ENCODE results near the gene ARMC10. TPM values are rescaled to one million over a fixed set of nuclear protein-coding genes. Genes with fewer than 3 reads are reported as not detected.
"Not testable (repeated sequence)": the region's sequence is repeated elsewhere in the genome, so short reads cannot be mapped to it uniquely, and the experiment has no call there.

ARMC10 gene
- polyA plus RNA-seq, 1 donor: 33.9 TPM

- not testable (repeated sequence) for DNase-seq; H3K27me3 ChIP-seq (ENCODE audit: control insufficient read depth, insufficient read depth, low read length); H3K4me3 ChIP-seq (ENCODE audit: low read length); H3K4me1 ChIP-seq (ENCODE audit: control insufficient read depth, insufficient read depth, low read length); H3K27ac ChIP-seq (ENCODE audit: low read length); H3K9me3 ChIP-seq (ENCODE audit: control insufficient read depth, low read depth, low read length)
- peaks cover 27% of the 10 kb centered on the region for H3K36me3 ChIP-seq (ENCODE audit: control insufficient read depth, insufficient read depth, low read length)
- WGBS (ENCODE audit: insufficient coverage, low lambda C conversion rate): no CpG with 5 or more reads among the region's 2 CpGs
Measured at GRCh38 chr7:103095558-103095957, 20.6 kb downstream of the ARMC10 start.

- Histone ChIP-seq H3K4me1 (ENCODE audit: control insufficient read depth, insufficient read depth, low read length) (no peaks in the 10 kb centered on the region), H3K9me3 (ENCODE audit: control insufficient read depth, low read depth, low read length) (no peaks in the 10 kb centered on the region), H3K36me3 (ENCODE audit: control insufficient read depth, insufficient read depth, low read length) (peaks cover 31% of the 10 kb centered on the region), H3K27me3 (ENCODE audit: control insufficient read depth, insufficient read depth, low read length) (no peaks in the 10 kb centered on the region), H3K27ac (ENCODE audit: low read length) (no peak overlapping the region), H3K4me3 (ENCODE audit: low read length) (no peak overlapping the region)
- no peak for DNase-seq
- no CpG with 5 or more reads among the region's 2 CpGs for WGBS (ENCODE audit: insufficient coverage, low lambda C conversion rate)
Measured at GRCh38 chr7:103097041-103097440, 22.1 kb downstream of the ARMC10 start.

- Histone ChIP-seq H3K27me3 (ENCODE audit: control insufficient read depth, insufficient read depth, low read length) (no peaks in the 10 kb centered on the region), H3K27ac (ENCODE audit: low read length) (no peak overlapping the region), H3K36me3 (ENCODE audit: control insufficient read depth, insufficient read depth, low read length) (peaks cover 34% of the 10 kb centered on the region), H3K4me3 (ENCODE audit: low read length) (no peak overlapping the region), H3K9me3 (ENCODE audit: control insufficient read depth, low read depth, low read length) (no peaks in the 10 kb centered on the region), H3K4me1 (ENCODE audit: control insufficient read depth, insufficient read depth, low read length) (no peaks in the 10 kb centered on the region)
- no peak for DNase-seq
- 58% methylated on average over 3 of the region's 3 CpGs for WGBS (ENCODE audit: insufficient coverage, low lambda C conversion rate)
Measured at GRCh38 chr7:103100348-103100747, 25.4 kb downstream of the ARMC10 start.

GRCh38 chr7:103101543-103101942, 26.6 kb downstream of the ARMC10 start:
- WGBS (ENCODE audit: insufficient coverage, low lambda C conversion rate): 0% methylated on average over 1 of the region's 2 CpGs
- no peaks in the 10 kb centered on the region for H3K9me3 ChIP-seq (ENCODE audit: control insufficient read depth, low read depth, low read length)
- no peak overlapping the region for H3K27ac ChIP-seq (ENCODE audit: low read length)

GRCh38 chr7:103106005-103106702, 31.2 kb downstream of the ARMC10 start:
- WGBS (ENCODE audit: insufficient coverage, low lambda C conversion rate): no CpG with 5 or more reads among the region's 12 CpGs
- Histone ChIP-seq H3K36me3 (ENCODE audit: control insufficient read depth, insufficient read depth, low read length) (peaks cover 17% of the 10 kb centered on the region), H3K4me3 (ENCODE audit: low read length) (no peak overlapping the region), H3K4me1 (ENCODE audit: control insufficient read depth, insufficient read depth, low read length) (no peaks in the 10 kb centered on the region), H3K27ac (ENCODE audit: low read length) (no peak overlapping the region), H3K27me3 (ENCODE audit: control insufficient read depth, insufficient read depth, low read length) (no peaks in the 10 kb centered on the region), H3K9me3 (ENCODE audit: control insufficient read depth, low read depth, low read length) (no peaks in the 10 kb centered on the region)
- DNase-seq: no peak

More at GRCh38 chr7:103101543-103101942, 26.6 kb downstream of the ARMC10 start:
- DNase-seq: no peak
- Histone ChIP-seq H3K36me3 (ENCODE audit: control insufficient read depth, insufficient read depth, low read length) (peaks cover 31% of the 10 kb centered on the region), H3K4me3 (ENCODE audit: low read length) (no peak overlapping the region), H3K27me3 (ENCODE audit: control insufficient read depth, insufficient read depth, low read length) (no peaks in the 10 kb centered on the region), H3K4me1 (ENCODE audit: control insufficient read depth, insufficient read depth, low read length) (no peaks in the 10 kb centered on the region)

- DNase-seq; H3K4me1 ChIP-seq (ENCODE audit: control insufficient read depth, insufficient read depth, low read length); H3K9me3 ChIP-seq (ENCODE audit: control insufficient read depth, low read depth, low read length); H3K4me3 ChIP-seq (ENCODE audit: low read length); H3K27ac ChIP-seq (ENCODE audit: low read length); H3K27me3 ChIP-seq (ENCODE audit: control insufficient read depth, insufficient read depth, low read length): not testable (repeated sequence)
- WGBS (ENCODE audit: insufficient coverage, low lambda C conversion rate): no CpG with 5 or more reads among the region's 6 CpGs
- peaks cover 16% of the 10 kb centered on the region for H3K36me3 ChIP-seq (ENCODE audit: control insufficient read depth, insufficient read depth, low read length)
Measured at GRCh38 chr7:103106703-103107070, 31.7 kb downstream of the ARMC10 start.

GRCh38 chr7:103113164-103113563, 38.2 kb downstream of the ARMC10 start:
- no peak for DNase-seq
- Histone ChIP-seq H3K9me3 (ENCODE audit: control insufficient read depth, low read depth, low read length) (no peaks in the 10 kb centered on the region), H3K4me1 (ENCODE audit: control insufficient read depth, insufficient read depth, low read length) (no peaks in the 10 kb centered on the region), H3K4me3 (ENCODE audit: low read length) (no peak overlapping the region), H3K27me3 (ENCODE audit: control insufficient read depth, insufficient read depth, low read length) (no peaks in the 10 kb centered on the region), H3K36me3 (ENCODE audit: control insufficient read depth, insufficient read depth, low read length) (peaks cover 27% of the 10 kb centered on the region), H3K27ac (ENCODE audit: low read length) (no peak overlapping the region)
- WGBS (ENCODE audit: insufficient coverage, low lambda C conversion rate): 100% methylated on average over 1 of the region's 2 CpGs

- Histone ChIP-seq H3K36me3 (ENCODE audit: control insufficient read depth, insufficient read depth, low read length) (peaks cover 33% of the 10 kb centered on the region), H3K4me3 (ENCODE audit: low read length) (no peak overlapping the region), H3K4me1 (ENCODE audit: control insufficient read depth, insufficient read depth, low read length) (no peaks in the 10 kb centered on the region), H3K27me3 (ENCODE audit: control insufficient read depth, insufficient read depth, low read length) (no peaks in the 10 kb centered on the region), H3K27ac (ENCODE audit: low read length) (no peak overlapping the region), H3K9me3 (ENCODE audit: control insufficient read depth, low read depth, low read length) (no peaks in the 10 kb centered on the region)
- DNase-seq: no peak
- WGBS (ENCODE audit: insufficient coverage, low lambda C conversion rate): no CpG with 5 or more reads among the region's 1 CpG
Measured at GRCh38 chr7:103114576-103115008, 39.7 kb downstream of the ARMC10 start.

- 83% methylated on average over 1 of the region's 4 CpGs for WGBS (ENCODE audit: insufficient coverage, low lambda C conversion rate)
- DNase-seq: no peak
- Histone ChIP-seq H3K27ac (ENCODE audit: low read length) (no peak overlapping the region), H3K4me1 (ENCODE audit: control insufficient read depth, insufficient read depth, low read length) (no peaks in the 10 kb centered on the region), H3K36me3 (ENCODE audit: control insufficient read depth, insufficient read depth, low read length) (peaks cover 40% of the 10 kb centered on the region), H3K9me3 (ENCODE audit: control insufficient read depth, low read depth, low read length) (no peaks in the 10 kb centered on the region), H3K4me3 (ENCODE audit: low read length) (no peak overlapping the region), H3K27me3 (ENCODE audit: control insufficient read depth, insufficient read depth, low read length) (no peaks in the 10 kb centered on the region)
Measured at GRCh38 chr7:103115771-103116170, 40.8 kb downstream of the ARMC10 start.

GRCh38 chr7:103116511-103116910, 41.6 kb downstream of the ARMC10 start:
- Histone ChIP-seq H3K9me3 (ENCODE audit: control insufficient read depth, low read depth, low read length) (no peaks in the 10 kb centered on the region), H3K4me1 (ENCODE audit: control insufficient read depth, insufficient read depth, low read length) (no peaks in the 10 kb centered on the region), H3K4me3 (ENCODE audit: low read length) (no peak overlapping the region), H3K36me3 (ENCODE audit: control insufficient read depth, insufficient read depth, low read length) (peaks cover 47% of the 10 kb centered on the region), H3K27me3 (ENCODE audit: control insufficient read depth, insufficient read depth, low read length) (no peaks in the 10 kb centered on the region), H3K27ac (ENCODE audit: low read length) (no peak overlapping the region)
- no peak for DNase-seq
- no CpG with 5 or more reads among the region's 1 CpG for WGBS (ENCODE audit: insufficient coverage, low lambda C conversion rate)

- no peaks in the 10 kb centered on the region for H3K9me3 ChIP-seq (ENCODE audit: control insufficient read depth, low read depth, low read length)
- H3K4me3 ChIP-seq (ENCODE audit: low read length): no peak overlapping the region
- peaks cover 50% of the 10 kb centered on the region for H3K36me3 ChIP-seq (ENCODE audit: control insufficient read depth, insufficient read depth, low read length)
- no peaks in the 10 kb centered on the region for H3K4me1 ChIP-seq (ENCODE audit: control insufficient read depth, insufficient read depth, low read length)
- H3K27ac ChIP-seq (ENCODE audit: low read length): no peak overlapping the region
- no peaks in the 10 kb centered on the region for H3K27me3 ChIP-seq (ENCODE audit: control insufficient read depth, insufficient read depth, low read length)
- no peak for DNase-seq
Measured at GRCh38 chr7:103116991-103117390, 42.1 kb downstream of the ARMC10 start.

Measured in large intestine (tissue), 3 donors.